GM19043 (cell line): Measurements from ENCODE around the gene ENGASE.

Source experiments
- ATAC-seq: cut with Tn5 transposase; IDR thresholded peaks from one replicate; pipeline ENCODE4 v1.9.1; 2021; ENCODE audit warnings: low read depth; ENCODE audit not compliant: unreplicated experiment

The ENGASE gene

DNA sequence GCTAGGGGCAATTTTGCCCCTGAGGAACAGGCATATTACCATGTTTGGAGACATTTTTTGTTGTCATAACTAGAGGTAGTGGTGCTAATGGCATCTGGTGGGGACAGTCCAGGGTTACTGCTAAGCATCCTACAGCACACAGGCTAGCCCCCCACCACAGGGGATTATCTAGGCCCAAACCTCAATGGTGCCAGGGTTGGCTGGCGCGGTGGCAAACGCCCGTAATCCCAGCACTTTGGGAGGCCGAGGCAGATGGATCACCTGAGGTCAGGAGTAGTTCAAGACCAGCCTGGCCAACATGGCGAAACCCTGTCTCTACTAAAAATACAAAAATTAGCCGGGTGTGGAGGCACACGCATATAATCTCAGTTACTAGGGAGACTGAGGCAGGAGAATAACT, 35.5 kb upstream of the ENGASE start:
- no peak for ATAC-seq

DNA sequence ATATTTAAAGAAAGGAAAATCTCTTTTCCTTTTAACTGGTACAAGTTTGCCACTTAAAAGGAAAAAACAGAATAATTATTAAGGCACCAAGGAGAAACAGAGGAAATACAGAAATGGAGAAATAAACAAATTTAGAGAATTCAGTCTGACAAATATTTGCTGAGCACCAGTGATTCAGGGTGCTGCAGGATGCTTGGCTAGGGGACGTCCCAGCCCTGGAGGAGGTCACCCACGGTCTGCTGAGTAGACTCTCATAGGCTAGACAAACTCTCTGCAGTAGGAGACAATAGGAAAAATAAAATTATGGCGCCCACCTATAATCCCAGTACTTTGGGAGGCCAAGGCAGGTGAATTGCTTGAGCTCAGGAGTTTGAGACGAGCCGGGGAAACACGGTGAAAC, 34.7 kb upstream of the ENGASE start:
- no peak for ATAC-seq

DNA sequence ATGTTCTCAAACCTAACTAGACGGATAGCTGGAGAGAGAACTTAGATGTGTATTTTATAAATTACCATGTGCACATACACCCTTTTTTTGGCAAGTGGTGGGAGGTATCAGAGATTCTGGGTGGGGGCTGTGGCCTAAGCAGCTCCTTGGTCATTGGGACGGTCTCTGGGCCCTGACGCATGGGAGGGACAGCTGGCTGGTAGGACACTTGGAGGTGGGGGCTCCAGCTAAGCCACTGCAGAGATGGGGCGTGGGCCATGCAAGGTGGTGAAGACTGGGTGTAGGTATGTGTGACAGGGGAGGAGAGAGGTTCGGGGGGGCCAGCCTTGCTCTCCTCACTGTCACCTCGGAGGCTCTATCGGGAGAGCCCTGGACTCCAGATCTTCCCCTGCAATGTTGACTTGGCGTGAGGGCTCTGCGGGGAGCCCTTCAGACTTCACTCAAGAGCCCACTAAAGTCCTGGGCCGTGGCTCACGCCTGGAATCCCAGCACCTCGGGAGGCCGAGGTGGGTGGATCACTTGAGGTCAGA, 33.5 kb upstream of the ENGASE start:
- ATAC-seq: no peak

DNA sequence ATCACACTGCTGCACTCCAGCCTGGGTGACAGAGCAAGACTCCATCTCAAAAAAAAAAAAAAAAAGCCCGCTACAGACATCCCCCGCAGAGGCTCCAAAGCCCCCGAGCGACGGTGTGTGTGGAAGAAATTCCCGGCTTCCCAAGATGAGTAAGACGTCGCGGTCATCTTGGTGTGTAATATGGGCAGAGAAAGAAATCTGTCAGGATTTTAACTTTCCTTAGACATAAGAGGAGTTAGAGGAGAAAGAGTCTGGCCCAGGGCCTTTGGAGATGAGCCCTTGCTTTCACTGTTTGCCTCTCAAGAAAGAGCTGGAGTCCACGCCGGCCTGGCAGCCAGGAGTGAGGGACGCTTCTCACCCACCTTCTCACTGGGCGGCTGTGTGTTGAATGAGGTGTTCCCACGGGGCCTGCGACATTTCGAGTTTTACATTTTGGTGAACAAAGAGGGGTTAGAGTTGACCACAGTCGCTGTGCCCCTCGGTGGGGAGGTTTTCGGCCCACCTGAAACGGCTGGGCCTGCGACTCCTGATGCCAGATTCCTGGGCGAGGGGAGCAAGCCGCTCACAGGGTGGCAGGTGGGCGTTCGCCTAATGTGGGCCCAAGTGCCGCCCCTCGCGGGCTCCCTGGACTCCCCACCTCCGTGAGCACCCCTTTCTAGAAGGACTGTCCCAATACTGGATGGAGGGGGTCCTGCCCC, 32.8 kb upstream of the ENGASE start:
- no peak for ATAC-seq

DNA sequence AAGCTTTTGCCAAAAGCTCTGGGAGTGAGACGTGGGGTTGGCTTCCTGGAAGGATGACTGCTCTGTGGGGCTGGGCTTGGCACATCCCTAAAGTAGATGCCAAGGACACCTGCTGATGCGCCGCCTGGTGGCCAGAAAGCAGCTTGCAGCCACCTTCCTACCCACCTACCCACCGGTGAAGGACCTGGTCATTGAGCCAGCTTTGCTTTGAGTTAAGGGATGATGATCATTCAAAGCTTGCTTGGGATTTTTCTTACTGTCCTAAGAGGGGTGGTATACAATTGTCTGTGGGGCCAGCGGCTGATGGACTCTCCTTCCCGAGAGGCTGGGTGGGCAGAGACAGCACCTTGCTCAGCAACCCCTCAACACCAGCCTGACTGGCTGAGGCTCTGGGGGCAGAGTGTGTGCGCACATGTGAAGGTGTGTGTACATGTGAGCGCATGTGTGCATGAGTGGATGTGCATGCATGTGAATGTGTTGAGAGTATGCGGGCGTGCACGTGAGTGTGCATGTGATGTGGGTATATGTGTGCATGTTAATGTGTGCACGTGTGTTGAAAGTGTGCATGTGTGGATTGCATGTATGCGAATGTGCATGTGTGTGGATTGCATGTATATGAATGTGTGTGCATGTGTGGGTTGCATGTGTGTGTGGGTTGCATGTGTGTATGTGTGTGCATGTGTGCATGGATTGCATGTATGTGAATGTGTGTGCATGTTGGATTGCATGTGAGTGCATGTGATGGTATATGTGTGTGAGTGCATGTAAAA, 32.0 kb upstream of the ENGASE start:
- ATAC-seq: no peak

DNA sequence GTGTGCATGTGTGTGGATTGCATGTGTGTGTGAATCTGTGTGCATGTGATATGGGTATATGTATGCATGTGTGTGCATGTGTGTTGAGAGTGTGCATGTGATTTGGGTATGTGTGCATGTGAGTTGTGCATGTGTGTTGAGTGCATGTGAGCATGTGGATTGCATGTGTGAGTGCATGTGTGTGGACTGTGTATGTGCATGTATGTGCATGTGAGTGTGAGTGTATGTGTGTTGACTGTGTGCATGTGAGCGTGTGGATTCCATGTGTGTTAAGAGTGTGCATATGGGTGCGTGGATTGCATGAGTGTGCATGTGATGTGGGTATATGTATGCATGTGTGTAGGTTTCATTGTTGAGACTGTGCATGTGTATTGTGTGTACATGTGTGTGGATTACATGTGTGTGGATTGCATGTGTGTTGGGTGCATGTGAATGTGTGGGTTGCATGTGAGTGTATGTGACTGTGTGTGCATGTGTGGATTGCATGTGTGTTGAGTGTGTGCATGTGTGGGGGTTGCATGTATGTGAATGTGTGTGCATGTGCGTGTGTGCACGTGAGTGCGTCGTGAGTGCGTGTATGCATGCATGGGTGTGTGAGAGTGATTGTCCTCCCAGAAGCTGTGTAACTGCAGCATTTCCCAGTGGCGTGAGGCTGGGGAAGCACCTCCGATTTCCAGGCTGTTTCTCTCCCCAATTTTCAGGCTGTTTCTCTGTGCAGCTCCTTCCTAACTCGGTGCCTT, 31.3 kb upstream of the ENGASE start:
- no peak for ATAC-seq

DNA sequence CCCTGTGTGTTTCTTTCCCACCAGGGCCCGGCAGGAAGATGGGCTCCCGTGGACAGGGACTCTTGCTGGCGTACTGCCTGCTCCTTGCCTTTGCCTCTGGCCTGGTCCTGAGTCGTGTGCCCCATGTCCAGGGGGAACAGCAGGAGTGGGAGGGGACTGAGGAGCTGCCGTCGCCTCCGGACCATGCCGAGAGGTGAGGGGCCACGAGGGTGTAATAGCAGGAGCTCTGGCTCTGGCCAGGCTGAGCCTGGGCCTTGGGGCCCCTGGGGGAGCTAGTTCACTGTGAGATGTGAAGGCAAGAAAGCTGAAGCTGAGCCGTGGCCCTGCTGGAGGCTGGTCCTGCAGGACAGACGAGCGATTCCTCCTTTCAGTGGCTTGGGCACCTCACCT, 30.7 kb upstream of the ENGASE start:
- ATAC-seq: no peak

DNA sequence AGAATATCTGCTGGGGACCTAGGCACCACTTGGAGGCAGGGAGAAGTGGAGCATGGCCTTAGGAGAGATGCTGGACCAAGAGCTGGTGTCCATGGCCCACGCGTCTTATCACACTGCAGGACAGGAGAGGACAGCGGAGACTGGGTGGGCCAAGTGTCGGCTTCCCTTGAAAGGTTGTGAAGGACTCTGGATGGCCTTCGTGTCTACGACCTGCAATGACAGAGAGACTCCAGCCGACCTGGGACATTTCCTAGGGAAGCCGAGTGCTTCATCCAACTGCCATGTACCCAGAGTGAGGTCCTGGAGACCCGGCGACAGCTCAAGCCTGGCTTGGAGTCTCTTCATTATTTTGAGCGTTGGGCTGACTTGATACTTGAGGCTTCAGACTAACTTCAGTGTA, 30.2 kb upstream of the ENGASE start:
- no peak for ATAC-seq

DNA sequence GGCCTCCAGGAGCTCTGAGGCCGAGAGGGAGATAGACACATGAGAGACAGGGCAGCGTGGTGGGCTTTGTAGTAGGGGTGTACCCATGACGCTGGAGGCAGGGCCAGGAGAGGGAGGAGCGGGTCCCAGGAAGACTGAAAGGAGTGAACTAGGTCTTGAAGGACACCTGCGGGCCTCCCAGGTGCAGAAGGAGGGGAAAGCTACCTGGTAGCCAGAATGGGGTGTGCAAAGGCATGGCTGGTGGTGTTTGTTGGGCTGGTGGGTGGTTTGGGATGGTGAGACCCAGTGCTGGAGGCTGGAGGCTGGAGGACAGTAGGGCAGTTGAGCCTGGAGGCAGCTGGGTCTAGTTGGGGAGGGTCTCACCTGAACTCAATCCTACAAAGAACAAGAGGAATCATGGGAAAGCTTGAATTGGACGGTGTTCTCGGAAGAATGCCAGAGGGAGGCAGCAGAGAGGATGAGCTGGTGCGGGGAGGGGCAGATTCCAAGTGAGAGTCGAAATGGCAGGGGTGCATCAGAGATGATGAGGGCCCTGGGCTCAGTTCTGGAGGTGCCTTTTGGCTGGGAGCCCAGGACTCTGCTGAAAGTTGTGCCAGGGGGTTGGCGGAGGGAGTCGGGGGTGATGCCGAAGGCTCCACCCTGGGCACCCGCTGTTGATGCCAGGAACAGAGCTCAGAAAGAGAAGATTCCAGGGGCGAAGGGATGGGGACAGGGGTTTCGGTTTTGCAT, 29.5 kb upstream of the ENGASE start:
- no peak for ATAC-seq

DNA sequence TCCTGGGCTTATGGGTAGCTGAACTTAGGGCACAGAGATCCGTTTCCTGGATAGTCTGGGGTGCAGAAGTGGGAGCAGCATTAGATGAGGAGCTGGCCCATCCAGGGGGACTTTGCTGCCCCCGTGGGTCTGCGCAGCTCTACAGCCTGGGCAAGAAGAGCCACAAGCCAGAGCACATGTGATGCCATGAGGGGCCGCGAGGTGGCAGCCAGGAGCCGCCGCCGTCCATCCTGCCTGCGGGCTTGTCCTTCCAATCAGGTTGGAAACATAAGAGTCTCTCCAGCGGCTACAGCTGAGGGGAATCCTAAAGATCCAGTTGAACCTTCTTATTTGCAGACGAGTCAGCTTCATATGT, 28.8 kb upstream of the ENGASE start:
- no peak for ATAC-seq

DNA sequence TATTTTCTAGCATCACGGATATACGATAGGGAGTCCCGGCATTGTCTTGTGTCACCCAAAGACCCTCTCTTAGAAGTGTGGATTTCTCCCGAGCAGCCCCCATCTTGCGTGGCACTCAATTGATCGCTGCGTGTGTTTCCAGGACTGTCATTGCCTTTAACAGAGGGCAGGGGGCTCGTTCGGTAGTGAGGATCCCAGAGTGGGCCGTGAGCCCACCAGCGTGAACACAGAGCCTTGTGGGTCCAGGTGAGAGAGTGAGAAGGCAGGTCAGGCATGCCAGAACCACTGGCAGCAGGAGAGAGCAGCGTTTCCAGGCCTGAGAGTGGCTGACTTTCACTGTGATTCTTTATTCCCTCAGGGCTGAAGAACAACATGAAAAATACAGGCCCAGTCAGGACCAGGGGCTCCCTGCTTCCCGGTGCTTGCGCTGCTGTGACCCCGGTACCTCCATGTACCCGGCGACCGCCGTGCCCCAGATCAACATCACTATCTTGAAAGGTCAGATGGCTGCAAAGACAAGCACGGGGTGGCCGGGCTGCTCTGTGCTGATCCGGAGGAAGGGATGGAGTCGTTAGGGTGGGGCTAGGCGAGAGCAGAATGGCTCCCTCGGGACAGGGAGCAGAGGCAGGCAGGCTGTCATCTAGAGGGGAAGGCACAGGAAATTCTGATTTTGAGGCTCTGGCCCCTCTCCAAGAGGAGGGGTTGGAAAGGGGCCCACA, 28.3 kb upstream of the ENGASE start:
- ATAC-seq: no peak

DNA sequence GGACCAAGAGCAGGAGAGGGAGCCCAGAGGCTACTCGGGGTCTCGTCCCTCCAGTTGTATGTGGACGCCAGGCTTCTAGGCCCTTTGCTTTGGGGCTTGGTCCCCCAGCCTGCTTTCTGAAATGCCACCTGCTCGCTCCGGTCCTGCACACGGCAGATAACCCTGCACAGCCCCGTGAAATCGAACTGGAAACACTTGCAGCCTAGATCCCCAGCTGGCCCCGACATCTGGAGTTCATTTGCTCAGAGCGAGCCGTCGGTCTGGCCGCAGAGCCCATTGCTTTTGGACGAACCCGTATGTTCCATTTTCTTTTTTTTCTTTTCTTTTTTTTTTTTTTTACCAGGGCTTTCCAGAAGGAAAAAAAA, 27.7 kb upstream of the ENGASE start:
- no peak for ATAC-seq

DNA sequence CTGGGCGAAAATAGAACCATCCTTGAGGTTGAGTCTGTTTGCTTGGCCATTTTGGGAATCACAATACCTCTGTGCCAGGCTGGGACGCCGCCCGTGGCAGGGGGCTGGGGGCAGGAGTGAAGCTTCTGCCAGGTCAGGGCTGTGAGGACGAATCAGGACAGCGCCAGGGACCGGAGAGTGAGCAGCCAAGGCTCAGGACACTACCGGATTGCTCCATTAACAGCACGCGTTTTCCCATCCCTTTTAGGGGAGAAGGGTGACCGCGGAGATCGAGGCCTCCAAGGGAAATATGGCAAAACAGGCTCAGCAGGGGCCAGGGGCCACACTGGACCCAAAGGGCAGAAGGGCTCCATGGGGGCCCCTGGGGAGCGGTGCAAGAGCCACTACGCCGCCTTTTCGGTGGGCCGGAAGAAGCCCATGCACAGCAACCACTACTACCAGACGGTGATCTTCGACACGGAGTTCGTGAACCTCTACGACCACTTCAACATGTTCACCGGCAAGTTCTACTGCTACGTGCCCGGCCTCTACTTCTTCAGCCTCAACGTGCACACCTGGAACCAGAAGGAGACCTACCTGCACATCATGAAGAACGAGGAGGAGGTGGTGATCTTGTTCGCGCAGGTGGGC, 27.2 kb upstream of the ENGASE start:
- ATAC-seq: no peak

DNA sequence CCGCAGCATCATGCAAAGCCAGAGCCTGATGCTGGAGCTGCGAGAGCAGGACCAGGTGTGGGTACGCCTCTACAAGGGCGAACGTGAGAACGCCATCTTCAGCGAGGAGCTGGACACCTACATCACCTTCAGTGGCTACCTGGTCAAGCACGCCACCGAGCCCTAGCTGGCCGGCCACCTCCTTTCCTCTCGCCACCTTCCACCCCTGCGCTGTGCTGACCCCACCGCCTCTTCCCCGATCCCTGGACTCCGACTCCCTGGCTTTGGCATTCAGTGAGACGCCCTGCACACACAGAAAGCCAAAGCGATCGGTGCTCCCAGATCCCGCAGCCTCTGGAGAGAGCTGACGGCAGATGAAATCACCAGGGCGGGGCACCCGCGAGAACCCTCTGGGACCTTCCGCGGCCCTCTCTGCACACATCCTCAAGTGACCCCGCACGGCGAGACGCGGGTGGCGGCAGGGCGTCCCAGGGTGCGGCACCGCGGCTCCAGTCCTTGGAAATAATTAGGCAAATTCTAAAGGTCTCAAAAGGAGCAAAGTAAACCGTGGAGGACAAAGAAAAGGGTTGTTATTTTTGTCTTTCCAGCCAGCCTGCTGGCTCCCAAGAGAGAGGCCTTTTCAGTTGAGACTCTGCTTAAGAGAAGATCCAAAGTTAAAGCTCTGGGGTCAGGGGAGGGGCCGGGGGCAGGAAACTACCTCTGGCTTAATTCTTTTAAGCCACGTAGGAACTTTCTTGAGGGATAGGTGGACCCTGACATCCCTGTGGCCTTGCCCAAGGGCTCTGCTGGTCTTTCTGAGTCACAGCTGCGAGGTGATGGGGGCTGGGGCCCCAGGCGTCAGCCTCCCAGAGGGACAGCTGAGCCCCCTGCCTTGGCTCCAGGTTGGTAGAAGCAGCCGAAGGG, 26.4 kb upstream of the ENGASE start:
- no peak for ATAC-seq

DNA sequence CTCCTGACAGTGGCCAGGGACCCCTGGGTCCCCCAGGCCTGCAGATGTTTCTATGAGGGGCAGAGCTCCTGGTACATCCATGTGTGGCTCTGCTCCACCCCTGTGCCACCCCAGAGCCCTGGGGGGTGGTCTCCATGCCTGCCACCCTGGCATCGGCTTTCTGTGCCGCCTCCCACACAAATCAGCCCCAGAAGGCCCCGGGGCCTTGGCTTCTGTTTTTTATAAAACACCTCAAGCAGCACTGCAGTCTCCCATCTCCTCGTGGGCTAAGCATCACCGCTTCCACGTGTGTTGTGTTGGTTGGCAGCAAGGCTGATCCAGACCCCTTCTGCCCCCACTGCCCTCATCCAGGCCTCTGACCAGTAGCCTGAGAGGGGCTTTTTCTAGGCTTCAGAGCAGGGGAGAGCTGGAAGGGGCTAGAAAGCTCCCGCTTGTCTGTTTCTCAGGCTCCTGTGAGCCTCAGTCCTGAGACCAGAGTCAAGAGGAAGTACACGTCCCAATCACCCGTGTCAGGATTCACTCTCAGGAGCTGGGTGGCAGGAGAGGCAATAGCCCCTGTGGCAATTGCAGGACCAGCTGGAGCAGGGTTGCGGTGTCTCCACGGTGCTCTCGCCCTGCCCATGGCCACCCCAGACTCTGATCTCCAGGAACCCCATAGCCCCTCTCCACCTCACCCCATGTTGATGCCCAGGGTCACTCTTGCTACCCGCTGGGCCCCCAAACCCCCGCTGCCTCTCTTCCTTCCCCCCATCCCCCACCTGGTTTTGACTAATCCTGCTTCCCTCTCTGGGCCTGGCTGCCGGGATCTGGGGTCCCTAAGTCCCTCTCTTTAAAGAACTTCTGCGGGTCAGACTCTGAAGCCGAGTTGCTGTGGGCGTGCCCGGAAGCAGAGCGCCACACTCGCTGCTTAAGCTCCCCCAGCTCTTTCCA, 25.5 kb upstream of the ENGASE start:
- no peak for ATAC-seq

DNA sequence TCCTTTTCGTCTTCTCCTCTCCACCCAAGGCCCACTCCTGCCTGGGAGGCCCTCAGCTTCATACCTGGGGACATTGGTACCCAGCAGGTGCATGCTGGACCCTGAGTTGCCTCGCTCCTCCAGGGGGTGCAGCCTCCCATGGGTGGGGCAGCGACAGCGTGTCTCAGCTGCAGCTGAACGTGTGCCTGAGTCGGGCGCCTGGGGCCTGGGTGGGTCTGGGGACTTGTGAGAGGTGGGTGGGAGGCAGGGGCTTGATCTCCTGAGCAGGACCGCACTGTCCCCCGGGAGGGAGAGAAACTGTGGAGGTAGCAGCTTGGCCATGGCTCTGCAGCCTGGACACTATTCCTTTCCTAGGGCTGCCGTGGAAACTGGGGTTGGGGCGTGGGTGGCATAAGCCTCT, 24.8 kb upstream of the ENGASE start:
- no peak for ATAC-seq

DNA sequence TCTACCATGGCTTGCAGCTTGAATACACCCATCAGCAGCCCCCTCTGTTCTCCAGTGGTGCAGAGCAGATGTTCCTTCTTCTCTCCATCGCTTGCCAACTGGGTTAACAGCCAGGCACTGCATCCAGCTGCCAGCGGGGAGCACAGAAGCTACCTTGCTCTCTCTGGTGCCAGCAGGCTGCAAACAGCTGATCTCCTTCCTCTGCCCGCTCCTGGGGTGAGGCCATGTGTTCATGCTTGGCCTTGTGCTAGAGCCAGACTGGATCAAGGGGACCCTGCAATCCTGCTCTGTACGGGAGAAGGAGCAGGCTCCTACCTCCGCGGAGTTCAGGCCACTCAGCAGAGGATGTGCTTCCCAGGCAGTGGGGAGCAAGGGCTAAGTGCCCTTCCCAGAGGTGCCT, 24.1 kb upstream of the ENGASE start:
- no peak for ATAC-seq

DNA sequence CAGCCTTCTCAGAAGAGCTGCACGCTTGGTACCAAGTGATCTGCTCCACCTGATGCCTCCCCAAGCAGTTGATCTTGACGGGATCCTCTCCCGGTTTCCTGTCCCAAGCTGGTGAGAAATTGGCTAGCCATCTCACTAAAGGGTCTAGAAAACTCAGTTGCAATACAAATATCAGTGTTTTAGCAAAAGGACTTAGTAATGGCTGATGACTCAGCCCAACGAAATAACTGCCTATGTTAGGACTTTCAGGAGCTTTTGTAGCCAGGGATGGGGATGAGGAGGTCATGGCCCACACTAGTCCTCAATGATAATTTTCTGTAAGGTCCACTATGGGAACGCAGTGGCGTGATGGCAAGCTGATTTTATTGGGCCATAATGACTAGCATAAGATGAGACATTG, 23.3 kb upstream of the ENGASE start:
- no peak for ATAC-seq
